ENCODE data around the gene SLC38A6.

DNA sequence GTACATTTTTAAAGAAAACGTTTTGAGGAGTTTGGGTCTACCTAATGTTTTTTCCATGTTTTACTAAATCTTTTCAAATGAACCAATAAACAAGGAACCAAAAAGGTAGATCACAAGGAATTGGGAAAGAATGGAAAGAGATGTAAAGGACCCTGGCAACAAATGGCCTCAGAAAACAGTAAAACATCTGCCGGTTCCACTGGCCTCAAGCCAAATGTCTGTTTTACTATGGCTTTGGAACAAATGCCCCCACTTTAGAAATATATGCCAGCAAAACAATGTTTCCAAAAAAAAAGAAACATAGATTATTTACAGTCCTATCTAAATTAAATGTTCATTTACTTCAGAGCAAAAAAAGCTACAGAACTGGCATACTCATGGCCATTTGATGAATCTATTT lies 3.2 kb upstream of the SLC38A6 start:
- TF ChIP-seq, protein P1, sequence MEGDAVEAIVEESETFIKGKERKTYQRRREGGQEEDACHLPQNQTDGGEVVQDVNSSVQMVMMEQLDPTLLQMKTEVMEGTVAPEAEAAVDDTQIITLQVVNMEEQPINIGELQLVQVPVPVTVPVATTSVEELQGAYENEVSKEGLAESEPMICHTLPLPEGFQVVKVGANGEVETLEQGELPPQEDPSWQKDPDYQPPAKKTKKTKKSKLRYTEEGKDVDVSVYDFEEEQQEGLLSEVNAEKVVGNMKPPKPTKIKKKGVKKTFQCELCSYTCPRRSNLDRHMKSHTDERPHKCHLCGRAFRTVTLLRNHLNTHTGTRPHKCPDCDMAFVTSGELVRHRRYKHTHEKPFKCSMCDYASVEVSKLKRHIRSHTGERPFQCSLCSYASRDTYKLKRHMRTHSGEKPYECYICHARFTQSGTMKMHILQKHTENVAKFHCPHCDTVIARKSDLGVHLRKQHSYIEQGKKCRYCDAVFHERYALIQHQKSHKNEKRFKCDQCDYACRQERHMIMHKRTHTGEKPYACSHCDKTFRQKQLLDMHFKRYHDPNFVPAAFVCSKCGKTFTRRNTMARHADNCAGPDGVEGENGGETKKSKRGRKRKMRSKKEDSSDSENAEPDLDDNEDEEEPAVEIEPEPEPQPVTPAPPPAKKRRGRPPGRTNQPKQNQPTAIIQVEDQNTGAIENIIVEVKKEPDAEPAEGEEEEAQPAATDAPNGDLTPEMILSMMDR (IDR thresholded peaks at IDR 0.05 in 2 of 3, conservative IDR thresholded peaks at IDR 0.05 in 1 of 3; ENCODE audit: control insufficient read depth in 2 of 3, extremely low read depth in 1 of 3, insufficient read depth in 1 of 3, low read depth in 3 of 3, low read length in 3 of 3), result no peak
- TF ChIP-seq POLR2A (IDR thresholded peaks at IDR 0.05; ENCODE audit: low read depth, low read length) (no peak), BHLHE40 (IDR thresholded peaks at IDR 0.05; ENCODE audit: borderline replicate concordance in 1 of 2, low read depth in 2 of 2, low read length in 1 of 2) (no peak), TCF3 (IDR thresholded peaks at IDR 0.05; ENCODE audit: borderline replicate concordance, insufficient read depth, low read depth, low read length) (no peak), SUZ12 (IDR thresholded peaks at IDR 0.05; ENCODE audit: unreplicated experiment) (no peak), JUND (IDR thresholded peaks at IDR 0.05; ENCODE audit: low read depth, low read length) (no peak), SREBF1 (IDR thresholded peaks at IDR 0.05; ENCODE audit: low read length) (no peak), POLR2AphosphoS5 (IDR thresholded peaks at IDR 0.05; ENCODE audit: low read length) (no peak), RBBP5 (conservative IDR thresholded peaks at IDR 0.05) (no peak)
- TF ChIP-seq, protein P2, sequence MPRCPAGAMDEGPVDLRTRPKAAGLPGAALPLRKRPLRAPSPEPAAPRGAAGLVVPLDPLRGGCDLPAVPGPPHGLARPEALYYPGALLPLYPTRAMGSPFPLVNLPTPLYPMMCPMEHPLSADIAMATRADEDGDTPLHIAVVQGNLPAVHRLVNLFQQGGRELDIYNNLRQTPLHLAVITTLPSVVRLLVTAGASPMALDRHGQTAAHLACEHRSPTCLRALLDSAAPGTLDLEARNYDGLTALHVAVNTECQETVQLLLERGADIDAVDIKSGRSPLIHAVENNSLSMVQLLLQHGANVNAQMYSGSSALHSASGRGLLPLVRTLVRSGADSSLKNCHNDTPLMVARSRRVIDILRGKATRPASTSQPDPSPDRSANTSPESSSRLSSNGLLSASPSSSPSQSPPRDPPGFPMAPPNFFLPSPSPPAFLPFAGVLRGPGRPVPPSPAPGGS (IDR thresholded peaks at IDR 0.05; ENCODE audit: borderline replicate concordance, insufficient read depth, low read depth, low read length, poor library complexity, severe bottlenecking), result no peak
